Prostate gland (tissue), 2 donors: ENCODE measurements around the gene BCL6. TPM values are rescaled to one million over a fixed set of nuclear protein-coding genes. Genes with fewer than 3 reads are reported as not detected.

Source experiments
- DNase-seq: peaks from one replicate; pipeline ENCODE4 v3.0.0-alpha.2; 2019; ENCODE audit warnings: low spot score
- H3K27ac ChIP-seq, 2 donors: fragments of 200-600 bp; sonication (generic); 2 replicates each; pipeline ENCODE4 v1.5.1; 2017 to 2019
- H3K27me3 ChIP-seq: fragments of 200-600 bp; sonication (generic); replicated peaks from 2 replicates; pipeline ENCODE4 v1.5.1; 2019; ENCODE audit not compliant: insufficient read depth
- H3K36me3 ChIP-seq, 2 donors: fragments of 200-600 bp; sonication (generic); 1 replicate in 1 of 2; 2 replicates in 1 of 2; pipeline versions ENCODE4 v1.5.1 to v1.8.1; 2017 to 2019
- H3K4me1 ChIP-seq: fragments of 200-600 bp; sonication (generic); replicated peaks from 2 replicates; pipeline ENCODE4 v1.5.1; 2019
- H3K4me3 ChIP-seq, 2 donors: fragments of 200-600 bp; sonication (generic); 2 replicates each; pipeline ENCODE4 v1.5.1; 2017 to 2019
- H3K9me3 ChIP-seq: fragments of 200-600 bp; sonication (generic); 2 replicates; pipeline ENCODE4 v1.5.1; 2017
- CTCF ChIP-seq, 4 experiments: fragments of 200-600 bp in 2 of 4; fragments of 450-650 bp in 2 of 4; sonication (generic) in 2 of 4; IDR thresholded peaks; 1 replicate in 3 of 4; 2 replicates in 1 of 4; pipeline ENCODE4 v1.5.1; 2016 to 2019; ENCODE audit warnings: antibody characterized with exemption in 4 of 4, mild to moderate bottlenecking in 2 of 4, moderate library complexity in 2 of 4
- POLR2A ChIP-seq: fragments of 450-650 bp; IDR thresholded peaks from one replicate; pipeline ENCODE4 v1.6.1; 2016; ENCODE audit warnings: antibody characterized with exemption, mild to moderate bottlenecking
- POLR2AphosphoS5 ChIP-seq: sonication (generic); formaldehyde crosslinking; IDR thresholded peaks from one replicate; pipeline ENCODE4 v1.6.1; 2017; ENCODE audit warnings: antibody characterized with exemption
- WGBS: methylation state at CpG from one replicate; pipeline ENCODE4 v1.1.5; 2018; 5-methylcytosine and 5-hydroxymethylcytosine counted together
- intact Hi-C: fragments of 100-400 bp; cut with DNase I; formaldehyde crosslinking; loops from one replicate; pipeline ENCODE4 v1.14.2; 2022
- total RNA-seq, 2 donors: library from RNA; depleted of rRNA; stranded (reverse); fragments of >200 nt; gene quantifications; one replicate each; pipeline ENCODE4 v1.1.0, GENCODE V29; 2016

The BCL6 gene
- total RNA-seq, 2 donors from 2014 or later: 50.1 to 105 TPM

DNA sequence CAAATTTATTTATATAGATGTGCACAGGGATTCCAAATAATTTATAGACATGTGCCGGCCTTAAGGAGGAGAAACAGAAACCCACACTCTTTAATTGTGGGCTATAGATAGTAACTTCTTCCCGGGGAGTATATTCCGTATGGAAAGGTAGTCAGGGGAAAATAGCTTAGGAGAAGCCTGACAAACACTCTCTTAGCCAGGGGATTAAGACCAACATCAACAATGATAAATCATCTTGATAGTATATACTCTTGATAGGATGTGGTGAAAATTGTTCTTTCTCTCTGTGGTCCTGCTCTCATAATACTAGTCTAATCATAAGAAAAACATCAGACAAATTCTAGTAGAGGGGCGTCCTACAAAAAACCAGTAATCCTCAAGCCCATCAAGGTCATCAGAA is 8.2 kb upstream of the BCL6 start:
- H3K27ac ChIP-seq: no peak overlapping the region
- no peaks in the 10 kb centered on the region for H3K36me3 ChIP-seq
- WGBS: 84% methylated on average over 4 of the region's 4 CpGs
- no peak overlapping the region for H3K4me3 ChIP-seq
- TF ChIP-seq CTCF (IDR thresholded peaks at IDR 0.05) (no peak), POLR2A (no peak), POLR2AphosphoS5 (no peak)
- no peak for DNase-seq
- no peaks in the 10 kb centered on the region for H3K9me3 ChIP-seq
- H3K4me1 ChIP-seq: no peaks in the 10 kb centered on the region
- H3K27me3 ChIP-seq: no peaks in the 10 kb centered on the region
- intact Hi-C loops: loop anchor here (10.0 kb wide), 1 partner anchor 101 kb away; no protein-coding TSS in a partner anchor

- intact Hi-C loops: loop anchor here (10.0 kb wide), 1 partner anchor 104 kb away; no protein-coding TSS in a partner anchor
- DNase-seq: no peak
- 35% methylated on average over 11 of the region's 11 CpGs for WGBS
Measured at GRCh38 chr3:187750513-187751123, 5.3 kb upstream of the BCL6 start.

DNA sequence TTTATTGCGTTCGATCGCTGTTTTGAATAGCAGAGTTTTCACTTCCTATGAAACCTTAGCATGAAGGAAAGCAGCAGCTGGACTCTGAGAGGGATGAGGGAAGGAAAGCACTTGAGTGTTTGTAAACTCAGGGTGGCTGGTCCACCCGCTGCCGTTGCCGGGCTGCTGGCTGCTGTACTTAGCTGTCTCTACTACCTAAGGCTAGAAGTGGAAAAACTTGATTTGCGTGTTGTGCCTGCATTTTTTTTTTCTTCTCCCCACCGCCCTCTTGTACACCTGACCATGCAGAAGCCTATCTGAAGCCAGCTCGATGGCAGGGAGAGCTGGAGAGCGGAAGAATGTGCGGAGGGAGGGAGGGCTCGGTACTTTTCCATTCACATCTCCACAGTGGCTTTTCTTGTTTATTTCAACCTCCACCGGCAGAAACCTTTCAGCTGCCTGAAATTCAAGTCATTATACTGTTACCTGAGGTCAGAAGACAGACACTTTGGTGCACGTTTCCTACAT is 4.8 kb upstream of the BCL6 start:
- Histone ChIP-seq H3K9me3 (no peaks in the 10 kb centered on the region), H3K4me3 (peak overlapping the region; percentile 2 to 27), H3K27me3 (no peaks in the 10 kb centered on the region), H3K36me3 (no peaks in the 10 kb centered on the region), H3K4me1 (peaks cover 8% of the 10 kb centered on the region), H3K27ac (peak overlapping the region; percentile 79 to 81)
- peak; percentile 90 for DNase-seq
- intact Hi-C loops: loop anchor here (10.0 kb wide), 1 partner anchor 105 kb away; no protein-coding TSS in a partner anchor
- WGBS: 25% methylated on average over 14 of the region's 14 CpGs
- TF ChIP-seq POLR2A (peak; percentile 36), CTCF (IDR thresholded peaks at IDR 0.05) (peak in 1 of 4 experiments; percentile 21), POLR2AphosphoS5 (peak; percentile 97)

More at GRCh38 chr3:187750513-187751123, 5.3 kb upstream of the BCL6 start:
- TF ChIP-seq POLR2A: no peak
- no peak for TF ChIP-seq POLR2AphosphoS5
- TF ChIP-seq CTCF (IDR thresholded peaks at IDR 0.05): no peak
- H3K27me3 ChIP-seq: no peaks in the 10 kb centered on the region
- H3K9me3 ChIP-seq: no peaks in the 10 kb centered on the region
- H3K36me3 ChIP-seq: no peaks in the 10 kb centered on the region
- H3K4me3 ChIP-seq: peak overlapping the region; percentile 2 to 27
- peak overlapping the region; percentile 79 to 81 for H3K27ac ChIP-seq
- peaks cover 8% of the 10 kb centered on the region for H3K4me1 ChIP-seq

DNA sequence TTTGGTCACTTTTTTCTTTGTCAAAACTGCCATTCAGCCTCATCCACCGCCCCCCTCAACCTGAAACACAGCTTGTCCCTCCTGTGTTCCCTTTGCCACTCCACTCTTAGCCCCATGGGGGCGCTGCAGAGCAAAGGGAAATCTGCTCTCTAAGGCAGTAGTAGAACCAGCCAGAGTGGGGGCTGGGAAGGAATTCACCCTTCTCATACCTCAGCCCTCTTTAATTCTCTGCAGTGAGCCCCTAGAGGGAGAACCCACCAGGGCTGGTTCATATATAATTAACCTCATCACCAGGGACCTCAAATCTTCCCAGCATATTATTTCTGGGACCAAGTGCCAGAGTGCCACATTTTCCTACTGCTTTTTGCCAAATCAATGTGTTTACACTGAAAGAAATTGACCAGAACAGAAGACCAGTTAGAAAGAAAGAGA is 2.8 kb upstream of the BCL6 start:
- no peaks in the 10 kb centered on the region for H3K27me3 ChIP-seq
- TF ChIP-seq CTCF (IDR thresholded peaks at IDR 0.05) (peak; percentile 91 to 96 (median 94)), POLR2AphosphoS5 (peak; percentile 88), POLR2A (no peak)
- WGBS: 9% methylated on average over 2 of the region's 2 CpGs
- H3K9me3 ChIP-seq: no peaks in the 10 kb centered on the region
- intact Hi-C loops: loop anchor here (10.0 kb wide), 3 partner anchors 837 to 1017 kb away; no protein-coding TSS in a partner anchor
- no peak overlapping the region for H3K4me3 ChIP-seq
- DNase-seq: peak; percentile 92
- H3K36me3 ChIP-seq: no peaks in the 10 kb centered on the region
- H3K4me1 ChIP-seq: peaks cover 8% of the 10 kb centered on the region
- peak overlapping the region; percentile 96 to 97 for H3K27ac ChIP-seq
